H9 (cell line): ENCODE data around the gene CAB39L. TPM values are rescaled to one million over a fixed set of nuclear protein-coding genes. Genes with fewer than 3 reads are reported as not detected.

Experiments used
- DNase-seq: peaks from one replicate; pipeline ENCODE4 v3.0.0-alpha.2; 2017
- H2AFZ ChIP-seq: one replicate; pipeline ENCODE4 v1.6.1; 2013; ENCODE audit warnings: mild to moderate bottlenecking, low read length, control low read depth, moderate library complexity
- H2AK5ac ChIP-seq: 2 replicates; pipeline ENCODE4 v1.6.1; 2013; ENCODE audit warnings: low read length, control low read depth, mixed read lengths; ENCODE audit not compliant: insufficient read length
- H2BK120ac ChIP-seq: one replicate; pipeline ENCODE4 v1.6.1; 2013; ENCODE audit warnings: low read depth, mild to moderate bottlenecking, low read length, control low read depth, inconsistent platforms; ENCODE audit not compliant: poor library complexity, severe bottlenecking
- H2BK12ac ChIP-seq: 2 replicates; pipeline ENCODE4 v1.6.1; 2013; ENCODE audit warnings: low read length, control low read depth, mixed read lengths, low read depth; ENCODE audit not compliant: insufficient read length
- H2BK15ac ChIP-seq: 2 replicates; pipeline ENCODE4 v1.6.1; 2013; ENCODE audit warnings: low read depth, low read length, control low read depth
- H2BK20ac ChIP-seq: one replicate; pipeline ENCODE4 v1.6.1; 2013; ENCODE audit warnings: low read depth, mild to moderate bottlenecking, low read length, control low read depth, inconsistent platforms; ENCODE audit not compliant: poor library complexity, severe bottlenecking
- H2BK5ac ChIP-seq: 2 replicates; pipeline ENCODE4 v1.6.1; 2013; ENCODE audit warnings: low read length, control low read depth, mixed read lengths; ENCODE audit not compliant: insufficient read length
- H3K14ac ChIP-seq: 2 replicates; pipeline ENCODE4 v1.6.1; 2013; ENCODE audit warnings: low read length, control low read depth; ENCODE audit not compliant: insufficient read depth
- H3K18ac ChIP-seq: 2 replicates; pipeline ENCODE4 v1.6.1; 2013; ENCODE audit warnings: low read depth, mild to moderate bottlenecking, mixed read lengths, low read length, control low read depth; ENCODE audit not compliant: insufficient read length
- H3K23ac ChIP-seq: 2 replicates; pipeline ENCODE4 v1.6.1; 2013; ENCODE audit warnings: low read length, control low read depth, mixed read lengths, low read depth; ENCODE audit not compliant: insufficient read length
- H3K23me2 ChIP-seq: 2 replicates; pipeline ENCODE4 v1.6.1; 2013; ENCODE audit warnings: low read depth, mild to moderate bottlenecking, mixed read lengths, low read length, control low read depth; ENCODE audit not compliant: insufficient read length, poor library complexity, severe bottlenecking
- H3K27ac ChIP-seq: 2 replicates; pipeline ENCODE4 v1.5.1; 2013; ENCODE audit warnings: low read length, control low read depth, mixed read lengths, low read depth; ENCODE audit not compliant: insufficient read length
- H3K27me3 ChIP-seq: 2 replicates; pipeline ENCODE4 v1.6.1; 2013; ENCODE audit warnings: low read length, control low read depth, inconsistent platforms; ENCODE audit not compliant: insufficient read depth
- H3K4ac ChIP-seq: 2 replicates; pipeline ENCODE4 v1.6.1; 2013; ENCODE audit warnings: low read depth, mild to moderate bottlenecking, control low read depth, inconsistent platforms, low read length, moderate library complexity
- H3K4me1 ChIP-seq: 2 replicates; pipeline ENCODE4 v1.6.1; 2013; ENCODE audit warnings: low read length, control low read depth, inconsistent platforms; ENCODE audit not compliant: insufficient read depth
- H3K4me2 ChIP-seq: 2 replicates; pipeline ENCODE4 v1.6.1; 2013; ENCODE audit warnings: low read length, control low read depth, mixed read lengths; ENCODE audit not compliant: insufficient read length, insufficient read depth
- H3K56ac ChIP-seq: 2 replicates; pipeline ENCODE4 v1.6.1; 2013; ENCODE audit warnings: low read depth, mild to moderate bottlenecking, mixed read lengths, low read length, control low read depth; ENCODE audit not compliant: insufficient read length
- H3K79me1 ChIP-seq: 2 replicates; pipeline ENCODE4 v1.6.1; 2013; ENCODE audit warnings: low read depth, mild to moderate bottlenecking, moderate library complexity, low read length, control low read depth, inconsistent platforms; ENCODE audit not compliant: insufficient read depth, poor library complexity, severe bottlenecking
- H3K79me2 ChIP-seq: 2 replicates; pipeline ENCODE4 v1.6.1; 2013; ENCODE audit warnings: low read length, control low read depth, inconsistent platforms; ENCODE audit not compliant: insufficient read depth
- H3K9ac ChIP-seq: 2 replicates; pipeline ENCODE4 v1.6.1; 2013; ENCODE audit warnings: low read length, control low read depth, mixed read lengths; ENCODE audit not compliant: insufficient read length; ENCODE audit errors: extremely low read depth
- H3K9me3 ChIP-seq: one replicate; pipeline ENCODE4 v1.6.1; 2013; ENCODE audit warnings: low read depth, low read length, inconsistent platforms; ENCODE audit not compliant: control insufficient read depth
- H3T11ph ChIP-seq: one replicate; pipeline ENCODE4 v1.6.1; 2013; ENCODE audit warnings: mild to moderate bottlenecking, low read length, control low read depth, inconsistent platforms
- H4K20me1 ChIP-seq: one replicate; pipeline ENCODE4 v1.6.1; 2013; ENCODE audit not compliant: control insufficient read depth, insufficient read length, insufficient read depth
- H4K5ac ChIP-seq: 2 replicates; pipeline ENCODE4 v1.6.1; 2013; ENCODE audit warnings: low read depth, mild to moderate bottlenecking, mixed read lengths, low read length, control low read depth; ENCODE audit not compliant: insufficient read length
- H4K8ac ChIP-seq: replicated peaks from 2 replicates; pipeline ENCODE4 v1.6.1; 2013; ENCODE audit warnings: low read length, control low read depth, mixed read lengths, low read depth; ENCODE audit not compliant: insufficient read length
- H4K91ac ChIP-seq: 2 replicates; pipeline ENCODE4 v1.6.1; 2013; ENCODE audit warnings: low read depth, mild to moderate bottlenecking, moderate library complexity, mixed read lengths, low read length, control low read depth; ENCODE audit not compliant: insufficient read length
- H3K27ac Mint-ChIP-seq, 3 experiments: 2 replicates in 2 of 3; 3 replicates in 1 of 3; pipeline ENCODE4 v1.8.0; 2020 to 2021; ENCODE audit warnings: mixed read lengths in 3 of 3, mild to moderate bottlenecking in 1 of 3, moderate library complexity in 1 of 3
- H3K27me3 Mint-ChIP-seq: 2 replicates; pipeline ENCODE4 v1.8.0; 2021; ENCODE audit warnings: low read depth, mild to moderate bottlenecking, moderate library complexity, mixed read lengths
- H3K36me3 Mint-ChIP-seq, 3 experiments: 2 replicates in 2 of 3; 3 replicates in 1 of 3; pipeline ENCODE4 v1.8.0; 2020 to 2021; ENCODE audit warnings: low read depth in 3 of 3, mixed read lengths in 3 of 3; ENCODE audit not compliant: insufficient read depth in 1 of 3
- H3K4me1 Mint-ChIP-seq, 2 experiments: 2 replicates each; pipeline ENCODE4 v1.8.0; 2020; ENCODE audit warnings: mixed read lengths in 2 of 2
- H3K4me3 Mint-ChIP-seq, 2 experiments: 2 replicates in 1 of 2; 3 replicates in 1 of 2; pipeline ENCODE4 v1.8.0; 2020 to 2021; ENCODE audit warnings: mild to moderate bottlenecking in 2 of 2, mixed read lengths in 2 of 2, moderate library complexity in 1 of 2
- H3K9me3 Mint-ChIP-seq, 2 experiments: 2 replicates in 1 of 2; 3 replicates in 1 of 2; pipeline ENCODE4 v1.8.0; 2020; ENCODE audit warnings: mild to moderate bottlenecking in 2 of 2, mixed read lengths in 2 of 2, moderate library complexity in 1 of 2
- WGBS: extraction: QIAGEN DNeasy Blood & Tissue Kit; methylation state at CpG from one replicate; pipeline ENCODE4 v1.1.7; 2013; ENCODE audit warnings: missing lambda C conversion rate, low lambda C conversion rate, mixed read lengths; ENCODE audit not compliant: insufficient read length; ENCODE audit errors: extremely low coverage; 5-methylcytosine and 5-hydroxymethylcytosine counted together
- total RNA-seq: library from RNA; stranded (reverse); gene quantifications from 2 replicates; pipeline ENCODE4 v1.2.1, GENCODE V29; 2021
- TF ChIP-seq, protein P1 (sequence below): fragments of 200-600 bp; sonication (generic); conservative IDR thresholded peaks from 3 replicates; pipeline ENCODE4 v1.8.0; 2021; ENCODE audit warnings: antibody characterized with exemption, mild to moderate bottlenecking

Gene CAB39L
- total RNA-seq, 1 experiment from 2014 or later = 6.0 TPM

DNA sequence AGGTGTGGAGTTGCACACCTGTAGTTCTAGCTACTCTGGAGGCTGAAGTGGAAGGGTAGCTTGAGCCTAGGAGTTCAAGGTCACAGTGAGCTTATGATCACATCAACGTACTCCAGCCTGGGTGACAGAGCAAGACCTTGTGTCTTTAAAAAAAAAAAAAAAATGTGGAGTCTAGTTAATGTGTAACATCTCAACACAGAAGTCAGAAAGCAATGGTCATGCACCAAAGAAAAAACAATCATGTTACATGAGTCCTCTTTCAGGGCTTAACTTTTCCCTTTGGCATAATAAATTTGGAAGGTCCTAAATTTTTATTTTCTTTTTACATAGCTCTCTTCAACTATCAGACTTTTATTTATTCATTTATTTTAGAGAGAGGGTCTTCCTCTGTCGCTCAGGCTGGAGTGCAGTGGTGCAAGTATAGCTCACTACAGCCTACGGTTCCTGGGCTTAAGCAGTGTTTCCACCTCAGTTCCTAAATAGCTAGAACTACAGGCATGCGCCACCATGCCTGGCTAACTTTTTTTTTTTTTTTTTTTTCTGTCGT lies 22.5 kb upstream of the CAB39L start:
- no peak overlapping the region for H3K18ac ChIP-seq
- H3K27ac ChIP-seq = no peak overlapping the region
- H3K27me3 Mint-ChIP-seq = no peaks in the 10 kb centered on the region
- H3K23me2 ChIP-seq = no peaks in the 10 kb centered on the region
- no peak overlapping the region for H3K14ac ChIP-seq
- no peak overlapping the region for H2AK5ac ChIP-seq
- peaks cover 35 to 40% (median 38%) of the 10 kb centered on the region in 3 experiments for H3K36me3 Mint-ChIP-seq
- H2BK5ac ChIP-seq = no peak overlapping the region
- no peak overlapping the region for H3K56ac ChIP-seq
- H3K4me2 ChIP-seq = no peak overlapping the region
- peaks cover 27% of the 10 kb centered on the region in 2 experiments for H3K9me3 Mint-ChIP-seq
- no peak overlapping the region for H3K4me3 Mint-ChIP-seq
- H3K4ac ChIP-seq = no peak overlapping the region
- H2BK15ac ChIP-seq = no peak overlapping the region
- TF ChIP-seq, protein P1, sequence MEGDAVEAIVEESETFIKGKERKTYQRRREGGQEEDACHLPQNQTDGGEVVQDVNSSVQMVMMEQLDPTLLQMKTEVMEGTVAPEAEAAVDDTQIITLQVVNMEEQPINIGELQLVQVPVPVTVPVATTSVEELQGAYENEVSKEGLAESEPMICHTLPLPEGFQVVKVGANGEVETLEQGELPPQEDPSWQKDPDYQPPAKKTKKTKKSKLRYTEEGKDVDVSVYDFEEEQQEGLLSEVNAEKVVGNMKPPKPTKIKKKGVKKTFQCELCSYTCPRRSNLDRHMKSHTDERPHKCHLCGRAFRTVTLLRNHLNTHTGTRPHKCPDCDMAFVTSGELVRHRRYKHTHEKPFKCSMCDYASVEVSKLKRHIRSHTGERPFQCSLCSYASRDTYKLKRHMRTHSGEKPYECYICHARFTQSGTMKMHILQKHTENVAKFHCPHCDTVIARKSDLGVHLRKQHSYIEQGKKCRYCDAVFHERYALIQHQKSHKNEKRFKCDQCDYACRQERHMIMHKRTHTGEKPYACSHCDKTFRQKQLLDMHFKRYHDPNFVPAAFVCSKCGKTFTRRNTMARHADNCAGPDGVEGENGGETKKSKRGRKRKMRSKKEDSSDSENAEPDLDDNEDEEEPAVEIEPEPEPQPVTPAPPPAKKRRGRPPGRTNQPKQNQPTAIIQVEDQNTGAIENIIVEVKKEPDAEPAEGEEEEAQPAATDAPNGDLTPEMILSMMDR = no peak
- no peak overlapping the region for H4K5ac ChIP-seq
- DNase-seq = no peak
- H3T11ph ChIP-seq = no peak overlapping the region
- no peak overlapping the region for H3K9ac ChIP-seq
- no peaks in the 10 kb centered on the region for H3K4me1 ChIP-seq
- no CpG with 5 or more reads among the region's 5 CpGs for WGBS
- no peak overlapping the region for H2AFZ ChIP-seq
- no peaks in the 10 kb centered on the region for H3K27me3 ChIP-seq
- no peak overlapping the region for H2BK12ac ChIP-seq
- H3K4me1 Mint-ChIP-seq = no peaks in the 10 kb centered on the region
- no peak overlapping the region for H4K91ac ChIP-seq
- H4K20me1 ChIP-seq = no peaks in the 10 kb centered on the region
- no peak overlapping the region for H3K23ac ChIP-seq
- H3K79me2 ChIP-seq = no peaks in the 10 kb centered on the region
- no peak overlapping the region for H3K27ac Mint-ChIP-seq
- H4K8ac ChIP-seq = no peak overlapping the region
- no peak overlapping the region for H2BK120ac ChIP-seq
- no peak overlapping the region for H2BK20ac ChIP-seq
- H3K9me3 ChIP-seq = peaks cover 18% of the 10 kb centered on the region
- no peaks in the 10 kb centered on the region for H3K79me1 ChIP-seq
